Measurements from ENCODE around the gene TTC7B. TPM values are rescaled to one million over a fixed set of nuclear protein-coding genes. Genes with fewer than 3 reads are reported as not detected.

Gene TTC7B
- total and polyA plus RNA-seq, 2 of the 8 experiments (the other 6 are each of a cell fraction or from before 2014, with no cell fraction given) = 23.7 to 34.0 TPM

DNA sequence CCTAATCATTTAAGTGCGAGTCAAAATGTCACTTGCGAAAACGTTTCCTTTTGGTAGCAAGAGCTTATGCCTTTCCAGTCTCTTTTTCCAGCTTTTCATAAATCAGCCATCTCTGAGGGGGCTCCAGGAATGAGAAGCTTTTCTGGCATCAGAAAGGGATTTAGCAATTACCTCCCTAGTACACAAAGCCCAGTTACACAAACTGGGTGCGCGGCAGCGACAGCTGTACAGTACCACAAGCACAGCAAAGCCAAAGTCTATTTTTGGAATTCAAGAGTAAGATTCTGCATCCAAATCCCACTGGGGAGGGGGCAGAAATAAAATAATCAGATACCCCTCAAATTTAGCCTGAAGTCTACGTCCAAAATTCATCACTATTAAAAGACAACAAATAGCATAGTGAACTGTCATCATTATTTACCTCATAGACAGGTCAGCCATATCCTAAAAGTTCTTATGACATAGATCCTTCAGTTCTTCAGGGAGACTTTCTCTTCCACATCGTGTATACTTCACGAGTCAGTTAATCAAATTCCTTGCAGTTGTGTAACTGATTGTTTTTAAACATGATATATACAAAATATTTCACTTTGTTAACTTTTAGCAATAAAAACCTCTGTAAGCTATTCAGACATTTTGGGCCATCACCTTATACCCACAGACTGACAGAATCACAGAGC, 150.8 kb downstream of the TTC7B start:
- H2BK15ac ChIP-seq (ENCODE audit: low read length) = no peak overlapping the region
- no peak overlapping the region for H3K4me3 ChIP-seq (ENCODE audit: extremely low read depth in 1 of 4, insufficient read depth in 2 of 4, low read depth in 3 of 4, low read length in 4 of 4)
- no peak overlapping the region for H2AFZ ChIP-seq (ENCODE audit: low read length)
- no peak overlapping the region for H2AK5ac ChIP-seq (ENCODE audit: low read depth, low read length)
- H2BK20ac ChIP-seq (ENCODE audit: low read length) = no peak overlapping the region
- H3K56ac ChIP-seq (replicated peaks; ENCODE audit: insufficient read length, low read depth, low read length) = no peak overlapping the region
- no peaks in the 10 kb centered on the region for H3K36me3 ChIP-seq (ENCODE audit: control insufficient read depth in 2 of 4, insufficient read depth in 4 of 4, low read length in 3 of 4)
- FAIRE-seq = no peak
- TF ChIP-seq TBP (IDR thresholded peaks at IDR 0.05; ENCODE audit: low read depth, low read length) (no peak), CBX5 (IDR thresholded peaks at IDR 0.05; ENCODE audit: low read depth, low read length) (no peak), SIN3A (conservative IDR thresholded peaks at IDR 0.05 in 1 of 2, IDR thresholded peaks at IDR 0.05 in 1 of 2; ENCODE audit: low read depth in 1 of 2, low read length in 2 of 2) (no peak), SP2 (IDR thresholded peaks at IDR 0.05; ENCODE audit: low read length) (no peak)
- peaks cover 6 to 12% (median 9%) of the 10 kb centered on the region in 4 experiments for H3K4me1 ChIP-seq (replicated peaks in 1 of 4; ENCODE audit: control insufficient read depth in 3 of 4, insufficient read depth in 4 of 4, low read length in 3 of 4)
- no peaks in the 10 kb centered on the region for H4K20me1 ChIP-seq (replicated peaks in 1 of 2; ENCODE audit: control insufficient read depth in 1 of 2, insufficient read depth in 2 of 2, low read length in 2 of 2)
- H2BK5ac ChIP-seq (ENCODE audit: low read depth, low read length) = no peak overlapping the region
- H3K4ac ChIP-seq (replicated peaks; ENCODE audit: insufficient read length, low read depth, low read length) = no peak overlapping the region
- H3K14ac ChIP-seq (ENCODE audit: insufficient read length) = no peak overlapping the region
- no peak overlapping the region for H3K18ac ChIP-seq (ENCODE audit: extremely low read depth, low read length)
- POLR2A ChIA-PET (ENCODE audit: partially characterized antibody) = no interaction called here
- H4K91ac ChIP-seq (replicated peaks; ENCODE audit: insufficient read length, low read length) = no peak overlapping the region
- H3K23me2 ChIP-seq (ENCODE audit: low read depth, low read length) = no peaks in the 10 kb centered on the region; the same call in 1 of the 2 replicates
- no peak overlapping the region for H3K9ac ChIP-seq (replicated peaks in 1 of 4; ENCODE audit: extremely low read depth in 1 of 4, low read depth in 3 of 4, low read length in 3 of 4)
- no peaks in the 10 kb centered on the region for H3K27me3 ChIP-seq (replicated peaks in 1 of 4; ENCODE audit: control insufficient read depth in 3 of 4, extremely low read depth in 1 of 4, insufficient read depth in 3 of 4, low read length in 3 of 4)
- no peak for DNase-seq (ENCODE audit: low read depth in 1 of 2, low spot score in 2 of 2)
- H3K79me1 ChIP-seq (ENCODE audit: low read depth, low read length) = no peaks in the 10 kb centered on the region
- 96% methylated on average over 9 of the region's 9 CpGs; no CpG with 5 or more reads in 1 of the 2 experiments for WGBS, 2 experiments (ENCODE audit: extremely low coverage in 1 of 2, insufficient coverage in 1 of 2, insufficient read length in 1 of 2, insufficient replicate concordance in 2 of 2, low coverage in 1 of 2, low lambda C conversion rate in 2 of 2, missing lambda C conversion rate in 1 of 2)
- H3K4me2 ChIP-seq (ENCODE audit: insufficient read depth in 1 of 2, low read depth in 2 of 2, low read length in 2 of 2) = no peak overlapping the region
- no peak overlapping the region for H2BK120ac ChIP-seq (replicated peaks; ENCODE audit: low read depth, low read length)
- CTCF ChIA-PET (ENCODE audit: partially characterized antibody) = interaction anchor here (0.7 to 1.1 kb wide), 2 partner anchors 15 to 86 kb away, joined by 3 to 4 read pairs; no protein-coding TSS in a partner anchor
- no peak overlapping the region for H3K27ac ChIP-seq (ENCODE audit: low read depth, low read length)
- no peak overlapping the region for H4K8ac ChIP-seq (ENCODE audit: extremely low read depth, insufficient read depth, low read length)
- H4K5ac ChIP-seq (ENCODE audit: insufficient read length, low read depth, low read length) = no peak overlapping the region
- H2BK12ac ChIP-seq (ENCODE audit: low read depth, low read length) = no peak overlapping the region
- no peaks in the 10 kb centered on the region for H3K9me3 ChIP-seq (ENCODE audit: insufficient read depth in 2 of 2, low read depth in 1 of 2, low read length in 1 of 2)
- H3K23ac ChIP-seq (ENCODE audit: insufficient read length) = no peak overlapping the region
- H3K79me2 ChIP-seq (ENCODE audit: control insufficient read depth in 1 of 2, insufficient read depth in 2 of 2, low read length in 2 of 2) = no peaks in the 10 kb centered on the region
